KMS-11 (cell line): ENCODE data around the gene LAMB4.

Source experiments
- H2AFZ ChIP-seq: fragments of 200-600 bp; sonication (generic); 2 replicates; pipeline ENCODE4 v1.6.1; 2016; ENCODE audit warnings: antibody characterized with exemption, mixed run types, low read depth
- H3K27ac ChIP-seq: fragments of 200-600 bp; sonication (generic); 2 replicates; pipeline ENCODE4 v1.6.1; 2016; ENCODE audit warnings: mild to moderate bottlenecking, mixed run types
- H3K27me3 ChIP-seq: fragments of 200-600 bp; sonication (generic); 2 replicates; pipeline ENCODE4 v1.6.1; 2017; ENCODE audit warnings: mild to moderate bottlenecking, low read depth, mixed run types, moderate library complexity; ENCODE audit not compliant: insufficient read depth
- H3K36me3 ChIP-seq: fragments of 200-600 bp; sonication (generic); 2 replicates; pipeline ENCODE4 v1.6.1; 2017; ENCODE audit warnings: mild to moderate bottlenecking, mixed run types; ENCODE audit not compliant: insufficient read depth
- H3K4me1 ChIP-seq: fragments of 200-600 bp; sonication (generic); 2 replicates; pipeline ENCODE4 v1.6.1; 2016; ENCODE audit warnings: mild to moderate bottlenecking, low read depth, mixed run types; ENCODE audit not compliant: poor library complexity, severe bottlenecking
- H3K4me2 ChIP-seq: fragments of 200-600 bp; sonication (generic); 2 replicates; pipeline ENCODE4 v1.7.0; 2016; ENCODE audit warnings: mild to moderate bottlenecking, mixed run types
- H3K4me3 ChIP-seq: fragments of 200-600 bp; sonication (generic); IDR thresholded peaks from 2 replicates; pipeline ENCODE4 v1.6.1; 2017; ENCODE audit warnings: low read depth, low read length, mixed read lengths; ENCODE audit not compliant: insufficient read depth
- H3K79me2 ChIP-seq: fragments of 200-600 bp; sonication (generic); 2 replicates; pipeline ENCODE4 v1.6.1; 2016; ENCODE audit warnings: low read depth, mixed run types; ENCODE audit not compliant: insufficient read depth
- H3K9ac ChIP-seq: fragments of 200-600 bp; sonication (generic); 2 replicates; pipeline ENCODE4 v1.6.1; 2016; ENCODE audit warnings: mild to moderate bottlenecking, mixed run types
- H4K20me1 ChIP-seq: fragments of 200-600 bp; sonication (generic); 2 replicates; pipeline ENCODE4 v1.6.1; 2016; ENCODE audit warnings: mild to moderate bottlenecking, mixed run types; ENCODE audit not compliant: insufficient read depth
- CTCF ChIP-seq: fragments of 200-600 bp; sonication (generic); conservative IDR thresholded peaks from 2 replicates; pipeline ENCODE4 v1.6.1; 2017; ENCODE audit warnings: low read depth, mild to moderate bottlenecking, antibody characterized with exemption, low read length, moderate library complexity, mixed read lengths

Gene LAMB4

GRCh38 chr7:107975394-107976013 lies 154.7 kb downstream of the LAMB4 start:
- Histone ChIP-seq H3K27me3 (no peaks in the 10 kb centered on the region), H3K79me2 (no peaks in the 10 kb centered on the region), H3K4me1 (no peaks in the 10 kb centered on the region), H4K20me1 (no peaks in the 10 kb centered on the region), H3K9ac (no peak overlapping the region), H3K36me3 (no peaks in the 10 kb centered on the region), H3K4me2 (no peak overlapping the region), H3K4me3 (no peak overlapping the region), H2AFZ (no peak overlapping the region), H3K27ac (no peak overlapping the region)
- TF ChIP-seq CTCF: no peak

- TF ChIP-seq CTCF: no peak
- Histone ChIP-seq H4K20me1 (no peaks in the 10 kb centered on the region), H3K4me3 (no peak overlapping the region), H3K27me3 (no peaks in the 10 kb centered on the region), H3K27ac (no peak overlapping the region), H2AFZ (no peak overlapping the region), H3K9ac (no peak overlapping the region), H3K79me2 (no peaks in the 10 kb centered on the region), H3K4me2 (no peak overlapping the region), H3K4me1 (no peaks in the 10 kb centered on the region), H3K36me3 (no peaks in the 10 kb centered on the region)
These were observed 156.3 kb downstream of the LAMB4 start for GRCh38 chr7:107973861-107974260.
